Activated naive CD4-positive, alpha-beta T cell (primary cell): ENCODE measurements around the gene BLVRA.
"Not testable (repeated sequence)": the region's sequence is repeated elsewhere in the genome, so short reads cannot be mapped to it uniquely, and the experiment has no call there.

Experiments
- DNase-seq, 4 experiments: peaks; one replicate each; lab custom pipeline; 2025; lab: John Stamatoyannopoulos, UW

The BLVRA gene

DNA sequence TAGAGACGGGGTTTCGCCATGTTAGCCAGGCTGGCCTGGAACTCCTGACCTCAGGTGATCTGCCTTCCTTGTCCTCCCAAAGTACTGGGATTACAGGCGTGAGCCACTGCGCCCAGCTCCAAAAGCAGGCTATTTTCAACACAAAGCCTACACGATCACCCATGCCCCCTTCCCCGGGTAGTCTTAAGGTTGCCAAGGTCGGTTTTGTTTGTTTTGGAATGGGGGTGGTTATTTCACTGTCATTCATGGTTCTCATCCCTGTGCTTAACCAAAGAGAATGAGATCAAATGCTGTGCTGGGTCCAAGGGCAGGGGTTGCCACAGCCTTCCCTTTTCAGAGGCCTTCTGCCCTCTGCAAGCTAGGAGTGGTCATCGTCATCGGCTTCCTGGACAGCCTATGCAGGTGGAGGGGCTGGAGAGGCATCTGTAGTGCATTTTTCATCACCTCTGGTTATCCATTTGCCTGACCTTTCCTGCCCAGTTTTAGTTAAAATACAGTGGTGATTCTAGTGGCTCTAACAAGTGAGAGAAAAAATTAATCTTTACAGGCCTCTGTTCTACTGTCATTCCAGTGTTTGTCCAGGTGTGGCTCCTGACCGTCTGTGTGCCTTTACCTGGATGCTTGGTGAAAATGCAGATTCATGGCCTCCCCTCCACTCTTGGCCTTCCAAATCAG lies 11.4 kb downstream of the BLVRA start:
- no peak for DNase-seq

DNA sequence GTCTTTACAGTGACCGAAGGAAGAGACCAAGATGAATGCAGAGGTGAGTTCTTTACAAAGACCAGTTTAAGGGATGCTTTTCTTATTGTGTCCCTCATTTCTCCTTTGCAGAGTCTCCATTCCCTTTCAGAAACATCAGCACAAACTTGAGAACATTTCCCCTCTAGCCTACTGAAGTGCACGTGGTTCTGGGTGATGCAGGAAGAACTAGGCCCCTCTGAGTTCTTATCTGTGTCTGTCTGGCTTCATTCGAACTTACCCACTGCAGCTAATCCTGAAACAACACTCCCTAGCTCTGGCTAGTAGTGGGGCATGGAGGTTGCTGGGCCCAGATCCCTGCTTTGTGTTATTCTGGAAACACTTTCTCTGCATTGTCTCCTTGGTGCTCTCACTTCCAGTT lies 12.6 kb downstream of the BLVRA start:
- DNase-seq, result no peak

DNA sequence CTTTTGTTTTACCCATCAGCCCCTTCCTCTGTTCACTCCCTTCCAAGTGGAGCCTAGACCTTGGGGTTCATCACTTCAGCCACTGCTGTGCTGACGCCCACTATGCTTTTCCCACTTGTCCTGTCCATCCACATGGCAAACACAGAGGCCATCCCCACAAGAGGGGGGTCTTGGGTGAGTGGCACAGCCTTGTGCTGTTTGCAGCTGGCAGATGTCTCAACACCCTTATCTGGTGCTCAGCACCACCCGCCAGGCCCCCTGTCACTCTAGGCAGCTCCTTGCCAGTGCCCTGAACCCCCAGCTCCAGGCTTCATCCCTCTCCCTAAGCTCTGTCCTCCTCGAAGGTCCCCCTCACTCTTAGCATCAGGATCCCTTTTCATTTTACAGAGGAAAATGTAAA lies 13.1 kb downstream of the BLVRA start:
- DNase-seq, result no peak

DNA sequence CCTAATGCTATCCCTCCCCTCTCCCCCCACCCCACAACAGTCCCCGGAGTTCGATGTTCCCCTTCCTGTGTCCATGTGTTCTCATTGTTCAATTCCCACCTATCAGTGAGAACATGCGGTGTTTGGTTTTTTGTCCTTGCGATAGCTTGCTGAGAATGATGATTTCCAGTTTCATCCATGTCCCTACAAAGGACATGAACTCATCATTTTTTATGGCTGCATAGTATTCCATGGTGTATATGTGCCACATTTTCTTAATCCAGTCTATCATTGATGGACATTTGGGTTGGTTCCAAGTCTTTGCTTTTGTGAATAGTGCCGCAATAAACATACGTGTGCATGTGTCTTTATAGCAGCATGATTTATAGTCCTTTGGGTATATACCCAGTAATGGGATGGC lies 14.8 kb downstream of the BLVRA start:
- DNase-seq, result not testable (repeated sequence)

DNA sequence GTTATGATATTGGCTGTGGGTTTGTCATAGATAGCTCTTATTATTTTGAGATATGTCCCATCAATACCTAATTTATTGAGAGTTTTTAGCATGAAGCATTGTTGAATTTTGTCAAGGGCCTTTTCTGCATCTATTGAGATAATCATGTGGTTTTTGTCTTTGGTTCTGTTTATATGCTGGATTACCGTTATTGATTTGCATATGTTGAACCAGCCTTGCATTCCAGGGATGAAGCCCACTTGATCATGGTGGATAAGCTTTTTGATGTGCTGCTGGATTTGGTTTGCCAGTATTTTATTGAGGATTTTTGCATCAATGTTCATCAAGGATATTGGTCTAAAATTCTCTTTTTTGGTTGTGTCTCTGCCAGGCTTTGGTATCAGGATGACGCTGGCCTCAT lies 16.8 kb downstream of the BLVRA start:
- DNase-seq, result not testable (repeated sequence)

DNA sequence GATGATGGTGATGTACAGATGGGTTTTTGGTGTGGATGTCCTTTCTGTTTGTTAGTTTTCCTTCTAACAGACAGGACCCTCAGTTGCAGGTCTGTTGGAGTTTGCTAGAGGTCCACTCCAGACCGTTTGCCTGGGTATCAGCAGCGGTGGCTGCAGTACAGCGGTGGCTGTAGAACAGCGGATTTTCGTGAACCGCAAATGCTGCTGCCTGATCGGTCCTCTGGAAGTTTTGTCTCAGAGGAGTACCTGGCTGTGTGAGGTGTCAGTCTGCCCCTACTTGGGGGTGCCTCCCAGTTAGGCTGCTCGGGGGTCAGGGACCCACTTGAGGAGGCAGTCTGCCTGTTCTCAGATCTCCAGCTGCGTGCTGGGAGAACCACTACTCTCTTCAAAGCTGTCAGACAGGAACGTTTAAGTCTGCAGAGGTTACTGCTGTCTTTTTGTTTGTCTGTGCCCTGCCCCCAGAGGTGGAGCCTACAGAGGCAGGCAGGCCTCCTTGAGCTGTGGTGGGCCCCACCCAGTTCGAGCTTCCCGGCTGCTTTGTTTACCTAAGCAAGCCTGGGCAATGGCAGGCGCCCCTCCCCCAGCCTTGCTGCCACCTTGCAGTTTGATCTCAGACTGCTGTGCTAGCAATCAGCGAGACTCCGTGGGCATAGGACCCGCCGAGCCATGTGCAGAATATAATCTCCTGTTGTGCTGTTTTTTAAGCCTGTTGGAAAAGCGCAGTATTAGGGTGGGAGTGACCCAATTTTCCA lies 20.0 kb downstream of the BLVRA start:
- DNase-seq, result not testable (repeated sequence)

DNA sequence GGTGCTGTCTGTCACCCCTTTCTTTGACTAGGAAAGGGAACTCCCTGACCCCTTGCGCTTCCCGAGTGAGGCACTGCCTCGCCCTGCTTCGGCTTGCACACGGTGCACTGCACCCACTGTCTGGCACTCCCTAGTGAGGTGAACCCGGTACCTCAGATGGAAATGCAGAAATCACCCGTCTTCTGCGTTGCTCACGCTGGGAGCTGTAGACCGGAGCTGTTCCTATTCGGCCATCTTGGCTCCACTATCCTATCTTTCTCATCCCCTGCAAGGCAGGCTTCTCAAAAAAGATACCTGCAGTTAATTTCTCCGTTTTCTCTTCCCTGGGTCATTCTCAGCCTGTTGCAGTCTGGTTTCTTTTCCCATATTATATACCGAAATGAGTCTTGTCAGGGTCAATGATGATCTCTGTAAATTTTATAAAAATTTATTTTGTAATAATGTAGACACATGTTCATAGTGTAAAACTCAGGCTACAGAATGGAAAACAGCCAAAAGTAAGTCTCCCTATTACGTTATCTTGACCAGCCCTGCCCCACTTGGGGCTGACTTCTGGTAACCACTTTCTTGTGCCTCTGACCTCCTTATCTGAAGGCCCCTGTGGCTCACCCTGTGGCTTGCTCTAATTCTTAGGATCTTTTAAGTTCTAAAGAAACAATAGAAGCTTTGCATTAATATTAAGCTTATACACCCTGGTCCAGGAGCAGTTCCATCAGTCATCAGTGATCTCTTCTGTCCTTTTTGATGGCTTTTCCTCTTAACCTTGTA lies 20.7 kb downstream of the BLVRA start:
- DNase-seq, result no peak

DNA sequence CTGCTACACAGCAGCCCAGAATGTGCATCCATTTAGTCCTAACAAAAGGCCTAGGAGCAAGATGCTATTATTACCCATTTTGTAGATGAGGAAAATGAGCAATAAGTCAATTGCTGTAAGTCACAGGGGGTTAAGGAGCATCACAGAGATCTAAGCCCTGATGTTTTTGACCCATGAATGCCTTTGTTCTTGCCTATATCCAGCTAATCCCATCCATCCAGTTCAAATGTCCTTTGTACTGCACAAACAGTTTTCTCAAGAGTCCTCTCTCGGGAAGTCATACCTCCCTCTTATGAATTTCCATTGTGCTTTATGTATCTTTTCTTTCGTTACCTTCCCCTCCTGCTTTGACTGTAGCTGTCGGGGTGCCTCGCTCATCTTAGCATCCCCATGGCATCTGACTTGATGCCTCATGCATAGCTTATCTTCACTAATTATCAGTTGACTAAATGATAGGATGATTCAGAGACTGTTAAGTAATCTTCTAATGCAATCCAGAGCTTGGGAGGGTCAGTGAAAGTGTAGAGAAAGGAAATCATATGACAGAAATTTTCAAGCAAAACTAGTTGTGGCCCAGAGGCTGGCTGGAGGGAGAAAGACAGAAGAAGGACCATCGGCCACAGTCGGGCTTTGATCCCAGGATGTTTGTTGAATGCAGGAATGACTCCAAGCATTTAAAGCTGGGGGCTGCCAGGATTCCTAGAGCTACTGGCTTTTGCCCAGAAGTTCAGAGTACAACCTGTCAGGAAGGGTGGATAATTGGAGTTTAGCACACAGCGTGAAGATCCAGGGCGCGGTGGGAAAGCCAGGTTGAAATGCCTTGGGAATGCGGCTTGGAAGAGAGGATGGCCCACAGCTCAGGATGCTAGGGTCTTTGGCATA lies 23.5 kb downstream of the BLVRA start:
- DNase-seq, result no peak

DNA sequence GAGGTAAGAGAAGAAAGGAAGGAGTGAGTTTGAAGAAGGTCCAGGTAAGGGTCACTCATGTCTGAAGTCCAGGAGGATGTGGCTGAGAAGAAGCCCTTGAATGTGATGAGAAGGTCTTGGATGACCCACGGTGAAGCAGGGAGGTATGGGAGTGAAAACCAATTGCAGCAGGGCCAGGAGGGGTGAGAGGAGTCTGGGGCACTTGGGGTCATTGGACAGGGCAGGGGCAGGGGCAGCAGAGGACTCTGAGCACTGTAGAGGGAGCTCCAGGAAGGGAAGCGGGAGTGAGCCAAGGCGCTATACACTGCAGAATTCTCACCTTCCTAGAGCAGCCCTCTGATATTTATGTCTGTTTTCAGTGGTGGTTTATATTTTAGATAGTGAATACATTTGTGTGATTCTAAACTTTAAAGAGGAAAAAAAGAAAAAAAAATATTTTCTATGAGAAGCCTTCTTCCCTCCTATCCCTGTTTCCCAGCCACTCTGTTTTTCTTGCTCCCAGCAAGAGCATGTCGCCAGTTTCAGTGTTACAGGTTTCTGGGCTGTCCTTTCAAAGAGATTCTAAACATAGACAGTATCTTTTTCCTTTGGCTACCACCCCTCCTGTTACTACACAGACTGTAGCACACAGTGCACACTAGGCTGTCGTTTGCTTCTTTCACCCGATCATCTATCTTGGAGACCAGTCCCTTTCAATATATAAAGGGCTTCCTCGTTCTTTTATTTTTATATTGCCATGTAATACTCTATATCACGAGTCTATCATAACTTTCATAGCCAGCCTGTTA lies 24.5 kb downstream of the BLVRA start:
- no peak for DNase-seq

DNA sequence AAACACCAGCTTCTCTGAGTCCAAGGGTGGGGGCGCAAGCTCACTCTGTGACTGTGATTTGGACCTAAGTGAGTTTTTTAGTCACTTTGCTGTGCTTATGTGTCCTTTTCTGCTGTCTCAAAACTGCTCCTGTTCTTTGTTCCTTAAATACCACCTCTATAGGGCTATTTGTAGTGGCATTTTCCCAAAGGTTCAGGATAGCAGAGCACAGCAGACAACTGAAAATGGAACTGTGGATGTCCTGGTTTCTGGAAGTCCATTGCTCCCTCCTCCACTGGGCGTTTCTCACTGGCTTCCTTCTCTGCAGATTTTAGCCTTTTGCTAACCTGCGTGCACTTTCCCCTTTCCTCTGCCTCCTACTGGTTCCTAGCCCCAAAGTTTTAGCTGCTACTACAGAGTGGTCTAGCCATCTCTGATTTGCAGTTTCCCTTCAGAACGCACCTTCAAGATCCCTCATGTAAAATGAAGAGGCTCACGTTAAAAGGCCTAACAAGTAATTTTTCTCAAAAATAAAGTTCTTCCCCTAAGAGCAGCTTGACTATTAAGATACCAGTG lies 25.6 kb downstream of the BLVRA start:
- no peak for DNase-seq

DNA sequence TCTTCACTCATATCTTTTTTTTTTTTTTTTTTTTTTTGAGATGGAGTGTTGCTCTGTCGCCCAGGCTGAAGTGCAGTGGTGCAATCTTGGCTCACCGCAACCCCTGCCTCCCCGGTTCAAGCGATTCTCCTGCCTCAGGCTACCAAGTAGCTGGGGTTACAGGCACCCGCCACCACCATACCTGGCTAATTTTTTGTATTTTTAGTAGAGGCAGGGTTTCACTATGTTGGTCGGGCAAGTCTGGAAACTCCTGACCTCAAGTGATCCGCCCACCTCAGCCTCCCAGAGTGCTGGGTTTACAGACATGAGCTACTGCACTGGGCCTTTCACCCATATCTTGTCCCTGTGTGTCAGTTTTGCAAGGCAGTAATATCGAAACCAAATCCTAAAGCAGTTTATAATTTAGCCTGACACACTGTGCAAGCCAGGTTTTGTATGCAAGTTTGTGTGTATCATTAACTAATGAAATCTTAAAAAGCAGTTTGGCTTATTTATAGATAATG lies 26.2 kb downstream of the BLVRA start:
- DNase-seq, result not testable (repeated sequence)

DNA sequence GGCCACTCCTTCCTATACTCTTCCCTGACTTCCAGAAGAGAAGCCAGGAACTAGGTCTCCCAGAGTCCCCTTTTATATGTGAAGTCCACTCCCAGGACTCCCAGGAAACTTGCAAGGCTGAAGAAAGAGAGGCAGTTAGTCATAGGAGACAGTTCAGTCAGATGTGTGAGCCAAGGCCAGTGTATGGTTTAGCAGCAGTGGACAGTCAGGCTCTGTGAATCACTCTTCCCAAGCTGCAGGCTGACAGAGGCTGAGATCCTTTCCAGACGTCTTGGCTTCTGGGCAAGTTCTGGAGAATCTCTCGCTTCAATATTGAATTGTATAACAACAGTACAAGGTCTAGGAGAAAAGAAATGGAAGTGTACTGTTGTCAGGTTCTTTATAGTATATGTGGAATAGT lies 26.9 kb downstream of the BLVRA start:
- no peak for DNase-seq

DNA sequence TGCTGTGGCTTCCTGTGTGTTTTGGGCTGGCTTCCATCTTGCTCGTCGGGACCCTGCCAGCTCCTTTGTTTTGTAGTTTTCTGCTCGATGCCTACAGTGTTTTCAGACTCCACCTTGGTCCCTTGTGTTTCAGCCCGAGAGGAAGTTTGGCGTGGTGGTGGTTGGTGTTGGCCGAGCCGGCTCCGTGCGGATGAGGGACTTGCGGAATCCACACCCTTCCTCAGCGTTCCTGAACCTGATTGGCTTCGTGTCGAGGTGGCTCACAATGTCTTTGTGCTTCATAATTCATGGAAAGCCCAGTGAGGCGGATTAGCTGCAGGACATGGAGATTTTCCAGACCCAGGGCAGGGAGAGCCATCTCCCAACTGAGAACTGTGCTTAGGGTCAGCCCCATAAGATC lies 29.3 kb downstream of the BLVRA start:
- no peak for DNase-seq

DNA sequence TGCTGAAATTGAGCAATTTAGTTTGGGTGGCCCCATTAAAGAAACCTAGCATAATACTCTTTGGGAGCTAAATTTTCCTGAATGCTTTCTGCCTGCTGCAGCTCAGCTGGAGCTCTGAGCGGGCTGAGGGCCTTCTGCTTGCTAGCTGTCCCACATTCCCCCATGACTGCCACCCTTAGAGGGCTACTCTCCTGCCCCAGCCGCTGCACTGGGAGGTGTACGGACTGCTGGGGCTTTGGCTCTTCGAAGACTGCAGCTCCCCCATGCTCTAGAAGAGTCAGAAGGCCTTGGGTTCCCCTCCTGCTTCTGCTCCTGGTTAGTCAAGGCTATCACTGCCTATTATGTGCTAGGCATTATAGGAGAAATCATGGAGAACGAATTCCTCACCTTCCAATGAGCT lies 31.5 kb downstream of the BLVRA start:
- no peak for DNase-seq

DNA sequence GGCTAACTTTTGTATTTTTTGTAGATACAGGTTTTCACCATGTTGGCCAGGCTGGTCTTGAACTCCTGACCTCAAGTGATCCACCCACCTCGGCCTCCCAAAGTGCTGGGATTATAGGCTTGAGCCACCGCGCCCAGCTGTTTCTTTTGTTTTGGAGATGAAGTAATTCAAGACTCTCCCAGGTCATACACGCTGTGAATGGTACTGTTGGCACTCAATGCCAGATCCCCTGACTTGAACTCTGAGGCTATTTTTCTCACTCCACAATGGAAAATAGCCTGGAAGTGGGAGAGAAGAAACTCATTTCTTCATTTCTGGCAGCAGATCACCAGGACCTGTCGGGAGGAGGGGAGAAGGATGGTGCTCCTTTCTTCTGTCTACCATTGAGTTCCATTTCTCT lies 32.4 kb downstream of the BLVRA start:
- no peak for DNase-seq

DNA sequence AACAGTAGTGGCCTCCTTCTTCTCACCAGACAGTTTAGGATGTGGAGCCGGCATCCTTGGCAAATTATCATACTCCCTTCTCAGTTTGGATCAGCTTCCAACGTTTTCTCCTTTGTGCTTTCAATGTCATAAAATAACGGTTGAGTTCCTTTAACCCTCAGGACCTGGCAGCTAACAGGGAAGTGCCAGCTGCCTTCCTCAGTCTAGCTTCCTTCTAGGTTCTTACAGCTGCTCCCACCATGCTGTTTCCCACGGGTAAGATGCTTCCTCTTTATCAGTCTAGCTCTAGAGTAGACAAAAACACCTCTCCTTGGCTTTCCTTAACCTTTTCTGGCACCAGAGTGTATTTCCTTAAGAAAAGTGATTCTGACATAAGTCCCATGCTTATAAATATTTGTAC lies 33.2 kb downstream of the BLVRA start:
- no peak for DNase-seq

DNA sequence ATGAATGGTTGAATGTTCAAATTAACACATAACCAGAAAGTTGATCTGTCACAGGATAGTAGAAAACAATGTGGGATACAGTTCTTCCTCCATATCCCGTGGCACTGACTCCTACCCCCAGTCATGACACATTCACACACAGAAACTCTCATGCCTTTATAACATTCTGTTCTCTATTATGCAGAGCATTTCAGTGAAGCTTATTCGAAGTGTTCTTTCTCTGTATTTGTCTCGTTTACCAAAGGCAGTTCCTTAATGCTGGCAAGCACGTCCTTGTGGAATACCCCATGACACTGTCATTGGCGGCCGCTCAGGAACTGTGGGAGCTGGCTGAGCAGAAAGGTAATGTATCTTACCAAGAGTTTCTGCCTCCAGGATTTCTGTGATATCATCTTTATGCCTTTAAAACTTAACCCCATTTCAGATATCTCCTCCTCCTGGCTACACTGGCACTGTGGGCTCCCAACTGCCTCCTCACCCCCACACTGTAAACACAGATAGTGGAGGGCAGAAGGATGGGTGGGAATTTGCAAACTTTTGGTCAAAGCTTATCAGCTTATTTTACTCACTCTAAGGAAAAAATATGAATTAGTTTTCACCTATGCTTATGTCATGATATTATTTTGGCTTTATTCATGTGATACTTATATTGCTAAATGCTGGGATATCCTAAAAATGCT lies 34.1 kb downstream of the BLVRA start:
- no peak for DNase-seq

DNA sequence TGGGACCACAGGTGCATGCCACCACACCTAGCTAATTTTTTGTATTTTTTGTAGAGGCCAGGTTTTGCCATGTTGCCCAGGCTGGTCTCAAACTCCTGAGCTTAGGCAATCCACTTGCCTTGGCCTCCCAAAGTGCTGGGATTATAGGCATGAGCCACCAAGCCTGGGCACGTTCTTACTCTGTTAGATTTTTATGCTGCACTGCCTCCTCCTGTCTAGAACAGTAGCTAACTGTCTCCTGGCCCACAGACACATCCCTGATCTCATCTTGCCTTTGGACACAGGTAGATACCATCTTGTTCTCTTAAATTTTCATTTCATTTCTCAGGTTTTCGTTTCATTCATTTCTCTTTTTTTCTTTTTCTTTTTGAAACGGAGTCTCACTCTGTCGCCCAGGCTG lies 41.1 kb downstream of the BLVRA start:
- no peak for DNase-seq

DNA sequence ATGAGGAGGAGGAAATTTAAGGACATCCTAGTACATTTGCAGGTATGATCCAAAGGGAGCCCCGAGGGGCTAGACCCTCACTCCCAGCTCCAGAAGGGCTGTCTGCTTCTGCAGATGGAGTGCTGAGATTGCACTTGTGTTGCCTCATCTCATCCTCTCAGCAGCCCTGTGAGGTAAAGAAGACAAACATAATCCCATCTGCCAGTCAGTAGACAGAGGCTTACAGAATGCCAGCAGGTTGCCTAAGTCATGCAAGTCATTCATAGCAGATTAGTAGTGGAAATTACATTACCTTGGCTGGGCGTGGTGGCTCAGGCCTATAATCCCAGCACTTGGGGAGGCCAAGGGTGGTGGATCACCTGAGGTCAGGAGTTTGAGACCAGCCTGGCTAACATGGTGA lies 45.4 kb downstream of the BLVRA start:
- DNase-seq, result no peak

DNA sequence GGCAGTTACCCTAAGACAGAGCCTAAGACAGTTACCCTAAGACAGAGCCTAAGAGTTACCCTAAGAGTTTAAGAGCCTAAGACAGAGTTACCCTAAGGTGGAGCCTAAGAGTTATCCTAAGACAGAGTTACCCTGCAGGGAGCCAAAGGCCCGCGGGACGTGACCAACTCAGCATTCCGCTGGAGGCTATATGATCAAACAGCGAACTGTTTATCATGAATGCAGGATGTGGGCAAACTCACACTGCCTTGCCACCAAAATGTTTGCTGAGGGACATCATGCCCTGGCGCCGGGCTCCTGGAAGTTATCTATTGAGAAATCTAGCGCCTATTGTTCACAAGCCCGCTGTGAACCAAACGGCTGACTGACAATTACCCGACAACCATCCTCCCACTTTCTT lies 49.9 kb downstream of the BLVRA start:
- DNase-seq, result no peak
